Activated CD8-positive, alpha-beta T cell treated with anti-CD3 and anti-CD28 coated beads, Interleukin-2, amount 10 ng/mL, durations not matched to agents 7 days and 5 days (primary cell): Measurements from ENCODE around the gene SYT3. TPM values are rescaled to one million over a fixed set of nuclear protein-coding genes. Genes with fewer than 3 reads are reported as not detected.

Experiments
- ATAC-seq: fragments of 150-1000 bp; cut with Tn5 transposase; one replicate; pipeline ENCODE4 v1.10.0; 2021; ENCODE audit warnings: moderate library complexity
- CTCF ChIA-PET: fragments of 350-600 bp; sonication (Branson Sonifier 250); formaldehyde crosslinking; loops from one replicate; lab custom pipeline; 2021; ENCODE audit warnings: antibody characterized with exemption; lab: Charles Lee
- POLR2A ChIA-PET: fragments of 350-600 bp; sonication (Branson Sonifier 250); formaldehyde crosslinking; loops from one replicate; lab custom pipeline; 2021; ENCODE audit warnings: antibody characterized with exemption; lab: Charles Lee
- DNase-seq: peaks from one replicate; pipeline ENCODE4 v3.0.0-alpha.2; 2020
- H3K27ac Mint-ChIP-seq: one replicate; pipeline ENCODE4 v1.8.0; 2021; ENCODE audit warnings: mild to moderate bottlenecking, mixed read lengths
- H3K27me3 Mint-ChIP-seq: one replicate; pipeline ENCODE4 v1.8.0; 2021; ENCODE audit warnings: low read depth, mixed read lengths
- H3K36me3 Mint-ChIP-seq: one replicate; pipeline ENCODE4 v1.8.0; 2021; ENCODE audit warnings: low read depth, mixed read lengths
- H3K4me1 Mint-ChIP-seq: one replicate; pipeline ENCODE4 v1.8.0; 2021; ENCODE audit warnings: low read depth, mixed read lengths
- H3K4me3 Mint-ChIP-seq: one replicate; pipeline ENCODE4 v1.8.0; 2021; ENCODE audit warnings: mild to moderate bottlenecking, mixed read lengths
- H3K9me3 Mint-ChIP-seq: one replicate; pipeline ENCODE4 v1.8.0; 2022; ENCODE audit warnings: mixed read lengths; ENCODE audit not compliant: insufficient read depth
- total RNA-seq, 2 experiments: library from RNA; stranded (reverse); gene quantifications; one replicate each; pipeline ENCODE4 v1.2.3, GENCODE V29; 2021

The SYT3 gene
- total RNA-seq, 2 experiments from 2014 or later = not detected

- no peaks in the 10 kb centered on the region for H3K36me3 Mint-ChIP-seq
- POLR2A ChIA-PET = no interaction called here
- H3K4me1 Mint-ChIP-seq = no peaks in the 10 kb centered on the region
- no peaks in the 10 kb centered on the region for H3K9me3 Mint-ChIP-seq
- DNase-seq (no peak), ATAC-seq (no peak)
- no peak overlapping the region for H3K4me3 Mint-ChIP-seq
- H3K27me3 Mint-ChIP-seq = peaks cover 30% of the 10 kb centered on the region
- CTCF ChIA-PET = interaction anchor here (2.1 kb wide), 1 partner anchor 253 kb away, joined by 9 read pairs; no protein-coding TSS in a partner anchor
- H3K27ac Mint-ChIP-seq = no peak overlapping the region
Observed at GRCh38 chr19:50668879-50669278, 29.2 kb upstream of the SYT3 start.

GRCh38 chr19:50668416-50668815 lies 28.7 kb upstream of the SYT3 start:
- no peaks in the 10 kb centered on the region for H3K9me3 Mint-ChIP-seq
- H3K4me1 Mint-ChIP-seq = no peaks in the 10 kb centered on the region
- ATAC-seq = no peak
- H3K4me3 Mint-ChIP-seq = no peak overlapping the region
- DNase-seq = no peak
- POLR2A ChIA-PET = no interaction called here
- no peak overlapping the region for H3K27ac Mint-ChIP-seq
- no peaks in the 10 kb centered on the region for H3K36me3 Mint-ChIP-seq
- CTCF ChIA-PET = no interaction called here
- H3K27me3 Mint-ChIP-seq = peaks cover 29% of the 10 kb centered on the region

- Mint-ChIP-seq H3K27ac (no peak overlapping the region), H3K4me3 (no peak overlapping the region), H3K36me3 (no peaks in the 10 kb centered on the region), H3K27me3 (peaks cover 25% of the 10 kb centered on the region), H3K4me1 (no peaks in the 10 kb centered on the region), H3K9me3 (no peaks in the 10 kb centered on the region)
- ChIA-PET CTCF (no interaction called here), POLR2A (no interaction called here)
- ATAC-seq (no peak), DNase-seq (no peak)
Observed at GRCh38 chr19:50667759-50668231, 28.1 kb upstream of the SYT3 start.

- CTCF ChIA-PET = no interaction called here
- ATAC-seq (no peak), DNase-seq (no peak)
- Mint-ChIP-seq H3K4me3 (no peak overlapping the region), H3K27ac (no peak overlapping the region), H3K9me3 (no peaks in the 10 kb centered on the region), H3K4me1 (no peaks in the 10 kb centered on the region), H3K36me3 (no peaks in the 10 kb centered on the region), H3K27me3 (peaks cover 25% of the 10 kb centered on the region)
- POLR2A ChIA-PET = no interaction called here
Observed at GRCh38 chr19:50667177-50667758, 27.6 kb upstream of the SYT3 start.

GRCh38 chr19:50666346-50667176 lies 26.9 kb upstream of the SYT3 start:
- no peaks in the 10 kb centered on the region for H3K9me3 Mint-ChIP-seq
- ATAC-seq = no peak
- H3K27me3 Mint-ChIP-seq = peaks cover 25% of the 10 kb centered on the region
- H3K27ac Mint-ChIP-seq = no peak overlapping the region
- CTCF ChIA-PET = no interaction called here
- POLR2A ChIA-PET = no interaction called here
- no peak for DNase-seq
- H3K4me1 Mint-ChIP-seq = no peaks in the 10 kb centered on the region
- H3K4me3 Mint-ChIP-seq = no peak overlapping the region
- no peaks in the 10 kb centered on the region for H3K36me3 Mint-ChIP-seq

- POLR2A ChIA-PET = interaction anchor here (0.6 to 1.0 kb wide), 2 partner anchors 60 to 131 kb away, joined by 3 to 6 read pairs; no protein-coding TSS in a partner anchor
Observed at GRCh38 chr19:50664204-50664603, 24.5 kb upstream of the SYT3 start.

GRCh38 chr19:50663482-50663790 lies 23.8 kb upstream of the SYT3 start:
- DNase-seq (no peak), ATAC-seq (no peak)
- Mint-ChIP-seq H3K4me3 (no peak overlapping the region), H3K27ac (no peak overlapping the region), H3K27me3 (peaks cover 26% of the 10 kb centered on the region), H3K36me3 (peaks cover 2% of the 10 kb centered on the region), H3K4me1 (peaks cover 3% of the 10 kb centered on the region), H3K9me3 (no peaks in the 10 kb centered on the region)
- ChIA-PET CTCF (no interaction called here), POLR2A (no interaction called here)

More at GRCh38 chr19:50664204-50664603, 24.5 kb upstream of the SYT3 start:
- Mint-ChIP-seq H3K27ac (no peak overlapping the region), H3K4me1 (no peaks in the 10 kb centered on the region), H3K4me3 (no peak overlapping the region), H3K27me3 (peaks cover 24% of the 10 kb centered on the region), H3K36me3 (no peaks in the 10 kb centered on the region), H3K9me3 (no peaks in the 10 kb centered on the region)
- no peak for ATAC-seq
- CTCF ChIA-PET = no interaction called here
- DNase-seq = no peak

GRCh38 chr19:50662651-50663481 lies 23.2 kb upstream of the SYT3 start:
- H3K27ac Mint-ChIP-seq = no peak overlapping the region
- ATAC-seq (no peak), DNase-seq (no peak)
- CTCF ChIA-PET = no interaction called here
- POLR2A ChIA-PET = no interaction called here
- peaks cover 8% of the 10 kb centered on the region for H3K4me1 Mint-ChIP-seq
- H3K27me3 Mint-ChIP-seq = peaks cover 30% of the 10 kb centered on the region
- no peaks in the 10 kb centered on the region for H3K9me3 Mint-ChIP-seq
- peaks cover 6% of the 10 kb centered on the region for H3K36me3 Mint-ChIP-seq
- H3K4me3 Mint-ChIP-seq = no peak overlapping the region

GRCh38 chr19:50661766-50662650 lies 22.3 kb upstream of the SYT3 start:
- H3K36me3 Mint-ChIP-seq = peaks cover 6% of the 10 kb centered on the region
- peaks cover 15% of the 10 kb centered on the region for H3K4me1 Mint-ChIP-seq
- ATAC-seq (no peak), DNase-seq (no peak)
- H3K9me3 Mint-ChIP-seq = no peaks in the 10 kb centered on the region
- CTCF ChIA-PET = no interaction called here
- H3K27ac Mint-ChIP-seq = no peak overlapping the region
- H3K27me3 Mint-ChIP-seq = peaks cover 33% of the 10 kb centered on the region
- H3K4me3 Mint-ChIP-seq = no peak overlapping the region
- POLR2A ChIA-PET = no interaction called here

GRCh38 chr19:50661023-50661422 lies 21.3 kb upstream of the SYT3 start:
- Mint-ChIP-seq H3K9me3 (no peaks in the 10 kb centered on the region), H3K4me1 (peaks cover 15% of the 10 kb centered on the region), H3K27ac (no peak overlapping the region), H3K36me3 (peaks cover 6% of the 10 kb centered on the region), H3K4me3 (no peak overlapping the region), H3K27me3 (peaks cover 32% of the 10 kb centered on the region)
- POLR2A ChIA-PET = no interaction called here
- DNase-seq (no peak), ATAC-seq (no peak)
- CTCF ChIA-PET = no interaction called here

- Mint-ChIP-seq H3K4me1 (peaks cover 15% of the 10 kb centered on the region), H3K27me3 (peaks cover 28% of the 10 kb centered on the region), H3K27ac (no peak overlapping the region), H3K4me3 (no peak overlapping the region), H3K9me3 (no peaks in the 10 kb centered on the region), H3K36me3 (peaks cover 6% of the 10 kb centered on the region)
- ATAC-seq = no peak
- no peak for DNase-seq
- CTCF ChIA-PET = no interaction called here
- POLR2A ChIA-PET = no interaction called here
Observed at GRCh38 chr19:50660088-50660366, 20.3 kb upstream of the SYT3 start.
